Measurements from ENCODE around the gene ZMYND19.
"Not testable (repeated sequence)": the region's sequence is repeated elsewhere in the genome, so short reads cannot be mapped to it uniquely, and the experiment has no call there.

The ZMYND19 gene

DNA sequence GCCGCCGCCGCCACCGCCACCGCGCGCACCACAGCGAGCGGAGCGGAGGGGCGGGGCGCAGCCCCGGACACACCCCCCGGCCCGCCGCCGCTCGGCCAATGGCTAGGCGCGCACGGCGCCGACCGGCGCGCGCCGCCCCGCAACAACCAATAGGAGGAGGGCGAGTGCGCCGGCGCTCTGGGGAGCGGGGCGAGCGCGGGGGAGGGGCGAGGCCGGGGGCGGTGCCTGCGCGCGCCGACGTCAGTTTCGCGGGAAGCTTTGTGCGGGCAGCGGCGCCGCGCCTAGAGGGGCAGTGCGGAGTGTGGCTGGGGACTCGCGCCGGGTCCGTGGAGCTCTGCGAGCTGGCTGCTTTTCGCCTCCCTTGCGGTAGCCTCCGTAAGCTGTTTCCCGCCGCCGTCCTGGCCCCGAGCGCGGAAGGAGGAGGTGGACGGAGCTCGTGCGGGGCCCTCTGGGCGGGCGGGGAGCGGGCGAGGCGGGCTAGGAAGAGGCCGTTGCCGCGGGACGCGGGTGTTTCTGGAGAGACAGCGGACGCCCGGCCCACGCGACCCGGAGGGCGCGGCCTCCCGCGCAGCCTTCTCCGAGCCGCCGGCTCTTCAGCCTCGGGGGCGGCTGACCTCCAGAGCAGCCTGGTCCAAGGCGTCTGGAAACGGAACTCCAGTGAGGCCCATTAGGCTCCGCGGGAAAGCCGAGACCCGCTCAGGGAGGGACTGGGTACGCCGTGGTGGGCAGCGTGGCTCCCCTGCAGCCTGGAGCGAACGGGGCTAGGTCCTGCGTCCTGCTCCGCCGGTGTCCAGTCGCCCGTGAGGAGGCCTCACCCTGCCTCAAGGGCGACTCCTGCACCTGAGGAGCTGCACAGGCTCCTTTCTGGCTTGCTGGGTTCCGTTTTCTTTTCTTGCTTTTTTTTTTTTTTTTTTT lies at the start of gene ZMYND19:
TSS of gene ZMYND19 (minus strand) at position 44 of the 915 bp plus-strand sequence. CDS start 249 bp downstream, outside the sequence.
- DNase-seq, result peak; percentile 77

DNA sequence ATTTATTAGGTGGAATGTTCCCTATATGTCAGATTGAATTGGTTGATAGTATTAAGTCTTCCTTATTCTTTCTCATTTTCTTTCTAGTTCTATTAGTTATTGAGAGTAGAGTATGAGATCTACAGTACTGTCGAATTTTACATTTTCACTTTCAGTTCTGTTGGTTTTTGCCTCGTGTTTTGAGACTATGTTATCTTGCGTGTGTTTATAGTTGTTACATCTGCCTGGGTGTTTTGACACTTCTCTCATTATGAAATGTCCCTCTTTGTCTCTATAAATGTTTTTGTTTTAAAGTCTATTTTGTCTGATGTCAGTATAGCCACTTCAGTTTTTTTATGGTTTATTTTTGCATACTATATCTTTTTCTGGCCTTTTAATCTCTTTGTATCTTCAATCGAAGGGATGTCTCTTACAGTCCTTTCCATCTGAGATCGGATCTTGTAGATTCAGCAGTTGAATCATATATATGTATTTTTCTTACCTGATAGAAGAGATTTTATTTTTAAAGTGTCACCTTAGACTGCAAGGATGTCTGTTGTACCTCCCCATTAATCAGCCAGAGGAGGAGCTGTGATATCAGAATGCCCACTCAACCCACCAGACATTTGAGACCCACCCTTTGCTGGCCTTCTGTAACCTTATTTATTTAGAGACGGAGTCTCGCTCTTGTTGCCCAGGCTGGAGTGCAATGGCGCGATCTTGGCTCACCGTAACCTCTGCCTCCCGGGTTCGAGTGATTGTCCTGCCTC lies 49.2 kb upstream of the ZMYND19 start:
- DNase-seq, result no peak

GRCh38 chr9:137638680-137639079 lies 48.4 kb upstream of the ZMYND19 start:
- no peak for DNase-seq

DNA sequence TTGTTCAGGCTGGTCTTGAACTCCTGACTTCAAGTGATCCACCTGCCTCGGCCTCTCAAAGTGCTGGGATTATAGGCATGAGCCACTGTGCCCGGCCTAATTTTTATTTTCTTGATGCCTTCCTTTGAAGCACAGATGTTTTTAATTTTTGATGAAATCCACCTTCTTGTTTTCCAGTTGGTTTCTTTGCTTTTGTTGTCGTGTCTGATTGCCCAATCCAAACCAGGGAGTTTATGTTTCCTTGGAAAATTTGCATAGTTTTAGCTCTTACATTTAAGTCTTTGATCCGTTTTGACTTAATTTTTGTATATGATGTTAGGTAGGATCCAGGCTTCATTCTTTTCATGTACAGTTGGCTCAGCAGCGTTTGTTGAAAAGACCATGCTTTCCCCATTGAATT lies 43.7 kb upstream of the ZMYND19 start:
- no peak for DNase-seq

GRCh38 chr9:137632230-137633161 lies 42.2 kb upstream of the ZMYND19 start:
- DNase-seq, result no peak

DNA sequence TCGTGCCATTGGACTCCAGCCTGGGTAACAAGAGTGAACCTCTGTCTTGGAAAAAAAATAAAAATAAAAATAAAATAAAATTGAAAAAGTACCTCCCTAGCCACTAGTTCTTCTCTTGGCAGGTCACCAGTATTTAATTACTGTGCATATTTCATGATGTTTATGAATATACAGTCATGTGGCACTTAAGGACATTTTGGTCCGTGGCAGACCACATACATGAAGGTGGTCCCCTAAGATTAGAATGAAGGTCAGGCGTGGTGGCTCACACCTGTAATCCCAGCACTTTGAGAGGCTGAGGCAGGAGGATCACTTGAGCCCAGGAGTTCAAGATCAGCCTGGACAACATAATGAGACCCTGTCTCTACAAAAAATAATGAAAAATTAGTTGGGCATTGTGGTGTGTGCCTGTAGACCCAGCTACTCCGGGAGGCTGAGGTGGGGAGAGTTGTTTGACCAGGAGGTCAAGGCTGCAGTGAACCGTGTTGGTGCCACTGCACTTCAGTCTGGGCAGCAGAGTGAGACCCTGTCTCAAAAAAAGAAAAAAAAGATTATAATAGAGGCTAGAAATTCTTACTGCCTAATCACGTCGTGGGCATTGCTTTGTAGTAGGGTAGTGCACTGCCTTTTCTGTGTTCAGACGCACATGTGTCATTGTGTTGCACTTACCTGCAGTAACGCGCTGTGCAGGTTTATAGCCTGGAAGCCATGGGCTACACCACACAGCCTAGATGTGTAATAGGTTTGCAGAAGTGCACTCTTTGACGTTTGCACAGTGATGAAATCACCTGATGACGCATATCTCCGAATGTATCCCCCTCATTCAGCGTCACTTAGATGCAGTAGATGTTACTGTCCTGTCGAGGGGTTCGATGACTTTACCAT lies 41.3 kb upstream of the ZMYND19 start:
- DNase-seq, result no peak

GRCh38 chr9:137630679-137631078 lies 40.4 kb upstream of the ZMYND19 start:
- no peak for DNase-seq

DNA sequence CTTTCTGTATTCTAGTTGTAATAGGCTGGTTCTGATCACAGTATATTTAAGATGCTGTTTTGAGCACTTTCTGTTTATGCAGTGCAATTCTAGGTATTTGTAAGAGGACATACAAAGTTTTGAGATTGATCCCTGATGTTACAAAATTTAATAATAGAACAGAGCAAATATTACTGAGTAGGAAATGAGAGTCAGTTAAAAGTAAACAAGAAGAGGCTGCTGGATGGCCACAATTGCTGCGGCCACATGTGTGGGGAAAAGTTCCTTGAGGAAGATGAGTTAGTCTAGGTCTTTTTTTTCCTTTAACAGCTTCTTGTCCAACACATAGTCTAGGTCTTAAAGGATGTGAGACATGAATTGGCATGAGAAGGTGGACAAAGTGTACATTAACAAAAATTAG lies 39.8 kb upstream of the ZMYND19 start:
- DNase-seq, result no peak

- DNase-seq, result not testable (repeated sequence)
Observed at GRCh38 chr9:137627406-137627805, 37.1 kb upstream of the ZMYND19 start.

DNA sequence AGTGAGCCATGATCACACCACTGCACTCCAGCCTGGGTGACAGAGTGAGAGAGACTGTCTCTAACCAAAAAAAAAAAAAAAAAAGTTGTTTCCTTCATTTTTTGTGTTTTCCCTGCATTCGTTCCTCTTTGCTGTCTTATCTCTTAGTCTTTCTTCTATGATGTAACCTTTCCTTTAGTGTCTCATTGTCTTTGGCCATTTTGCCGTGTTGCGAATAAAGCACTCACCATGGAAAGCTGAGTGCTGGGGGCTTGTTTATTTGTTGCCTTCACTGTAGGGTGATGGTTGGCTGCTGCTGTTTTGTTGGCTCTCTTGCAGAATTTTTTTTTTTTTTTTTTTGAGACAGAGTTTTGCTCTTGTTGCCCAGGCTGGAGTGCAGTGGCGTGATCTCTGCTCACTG lies 36.2 kb upstream of the ZMYND19 start:
- DNase-seq, result no peak

- not testable (repeated sequence) for DNase-seq
Observed at GRCh38 chr9:137622211-137622610, 31.9 kb upstream of the ZMYND19 start.

GRCh38 chr9:137621131-137621757 lies 30.9 kb upstream of the ZMYND19 start:
- DNase-seq, result no peak

DNA sequence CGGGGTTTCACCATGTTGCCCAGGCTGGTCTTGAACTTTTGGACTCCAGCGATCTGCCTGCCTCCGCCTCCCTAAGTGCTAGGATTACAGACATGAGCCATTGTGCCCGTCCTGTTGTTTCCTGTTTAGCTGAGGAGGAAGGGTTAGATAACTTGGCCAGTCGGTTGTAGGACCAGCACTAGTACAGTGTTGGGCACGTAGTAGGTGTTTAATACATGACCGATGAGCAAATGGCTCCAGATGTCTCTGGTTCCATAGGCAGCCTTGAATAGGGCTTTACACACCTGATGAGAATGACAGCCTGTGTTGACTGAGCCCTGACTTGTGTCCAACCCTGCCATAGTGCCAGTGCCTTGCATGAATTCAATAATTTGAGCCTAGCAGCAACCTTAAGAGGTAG lies 30.3 kb upstream of the ZMYND19 start:
- no peak for DNase-seq

- DNase-seq, result no peak
Observed at GRCh38 chr9:137620048-137620405, 29.7 kb upstream of the ZMYND19 start.

- no peak for DNase-seq
Observed at GRCh38 chr9:137619240-137620047, 29.1 kb upstream of the ZMYND19 start.

GRCh38 chr9:137618105-137619067 lies 28.1 kb upstream of the ZMYND19 start, which contains the start of gene EHMT1:
Gene EHMT1, plus strand, starts transcription at chr9:137619005. Its CDS starts 24 bp downstream, at chr9:137619029.
- peak; percentile 78 for DNase-seq

DNA sequence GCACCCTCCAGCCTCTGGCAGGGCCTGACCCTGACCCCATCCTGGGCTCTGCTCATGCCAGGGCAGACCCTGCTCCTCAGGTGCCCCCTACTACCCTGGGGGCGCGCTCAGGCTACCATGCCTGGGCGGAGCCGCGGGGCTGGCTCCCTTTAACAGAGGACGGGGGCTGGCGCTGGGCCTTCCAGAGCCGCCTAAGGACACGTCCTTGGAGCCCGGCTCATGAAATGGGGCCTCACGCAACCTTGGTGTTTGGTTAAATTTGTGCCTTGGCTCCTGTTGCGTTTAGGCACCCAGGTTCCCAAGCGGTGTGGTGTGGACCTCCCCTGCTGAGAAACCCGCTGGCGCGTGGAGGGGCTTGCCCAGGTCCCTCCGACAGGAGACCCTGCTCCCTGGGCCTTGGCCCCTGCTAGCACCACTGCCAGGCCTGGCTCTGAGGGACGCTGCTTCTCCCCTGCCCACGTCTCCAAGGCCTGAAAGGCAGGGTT lies 25.1 kb upstream of the ZMYND19 start:
- DNase-seq, result no peak

GRCh38 chr9:137614631-137615386 lies 24.5 kb upstream of the ZMYND19 start:
- no peak for DNase-seq

Measured in NCI-H1048 (cell line).